ENCODE measurements around the gene POFUT1.

DNA sequence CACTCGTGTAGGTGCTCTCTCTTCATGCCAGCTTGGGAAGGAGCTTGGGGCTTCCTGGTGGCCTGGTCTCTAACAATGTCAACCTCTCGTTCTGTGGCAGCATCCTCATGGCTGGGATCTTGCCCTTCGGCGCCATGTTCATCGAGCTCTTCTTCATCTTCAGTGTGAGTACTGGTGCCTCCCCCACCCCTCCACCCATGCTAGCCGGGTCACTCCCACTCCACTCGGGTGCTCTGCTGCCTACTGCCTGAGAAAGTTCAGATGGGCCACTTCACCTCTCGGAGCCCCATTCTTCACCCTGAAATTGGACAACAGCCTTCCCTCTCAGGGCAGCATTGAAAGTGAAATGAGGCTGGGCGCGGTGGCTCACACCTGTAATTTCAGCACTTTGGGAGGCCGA lies 49.3 kb upstream of the POFUT1 start:
- no peak for TF ChIP-seq CTCF (IDR thresholded peaks at IDR 0.05)
- no peak for TF ChIP-seq POLR2A (IDR thresholded peaks at IDR 0.05)
- no peak for TF ChIP-seq EP300 (IDR thresholded peaks at IDR 0.05)
